AG09319 (cell line): ENCODE data around the gene DPP8.
"Not testable (repeated sequence)": the region's sequence is repeated elsewhere in the genome, so short reads cannot be mapped to it uniquely, and the experiment has no call there.

Experiments
- DNase-seq: peaks from one replicate; pipeline ENCODE4 v3.0.0-alpha.2; 2010; ENCODE audit warnings: low read depth; ENCODE audit errors: extremely low read depth
- TF ChIP-seq, protein P1 (sequence below): IDR thresholded peaks from 2 replicates; pipeline ENCODE4 v1.5.1; 2011; ENCODE audit warnings: low read depth, mild to moderate bottlenecking, inconsistent platforms, low read length, moderate library complexity

The DPP8 gene

DNA sequence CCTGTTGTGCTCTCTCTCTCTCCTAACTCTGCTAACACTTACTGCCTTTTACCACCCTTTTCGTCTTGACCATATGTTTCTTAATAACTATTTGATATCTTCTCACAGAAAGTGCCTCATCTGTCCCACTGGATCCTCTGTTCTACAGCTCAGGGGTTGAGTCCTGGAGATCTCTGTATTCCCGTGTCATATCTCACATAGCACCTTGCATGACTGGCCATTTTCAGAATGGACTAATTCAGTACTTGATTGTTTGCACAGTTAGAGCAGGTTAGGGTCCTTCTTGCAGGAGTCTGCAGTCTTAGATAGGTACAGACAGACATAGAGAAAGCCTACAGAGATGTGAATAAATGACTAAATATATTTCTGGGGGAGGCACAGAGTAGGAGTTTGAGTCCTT lies 33.7 kb upstream of the DPP8 start:
- TF ChIP-seq, protein P1, sequence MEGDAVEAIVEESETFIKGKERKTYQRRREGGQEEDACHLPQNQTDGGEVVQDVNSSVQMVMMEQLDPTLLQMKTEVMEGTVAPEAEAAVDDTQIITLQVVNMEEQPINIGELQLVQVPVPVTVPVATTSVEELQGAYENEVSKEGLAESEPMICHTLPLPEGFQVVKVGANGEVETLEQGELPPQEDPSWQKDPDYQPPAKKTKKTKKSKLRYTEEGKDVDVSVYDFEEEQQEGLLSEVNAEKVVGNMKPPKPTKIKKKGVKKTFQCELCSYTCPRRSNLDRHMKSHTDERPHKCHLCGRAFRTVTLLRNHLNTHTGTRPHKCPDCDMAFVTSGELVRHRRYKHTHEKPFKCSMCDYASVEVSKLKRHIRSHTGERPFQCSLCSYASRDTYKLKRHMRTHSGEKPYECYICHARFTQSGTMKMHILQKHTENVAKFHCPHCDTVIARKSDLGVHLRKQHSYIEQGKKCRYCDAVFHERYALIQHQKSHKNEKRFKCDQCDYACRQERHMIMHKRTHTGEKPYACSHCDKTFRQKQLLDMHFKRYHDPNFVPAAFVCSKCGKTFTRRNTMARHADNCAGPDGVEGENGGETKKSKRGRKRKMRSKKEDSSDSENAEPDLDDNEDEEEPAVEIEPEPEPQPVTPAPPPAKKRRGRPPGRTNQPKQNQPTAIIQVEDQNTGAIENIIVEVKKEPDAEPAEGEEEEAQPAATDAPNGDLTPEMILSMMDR, result no peak
- no peak for DNase-seq

DNA sequence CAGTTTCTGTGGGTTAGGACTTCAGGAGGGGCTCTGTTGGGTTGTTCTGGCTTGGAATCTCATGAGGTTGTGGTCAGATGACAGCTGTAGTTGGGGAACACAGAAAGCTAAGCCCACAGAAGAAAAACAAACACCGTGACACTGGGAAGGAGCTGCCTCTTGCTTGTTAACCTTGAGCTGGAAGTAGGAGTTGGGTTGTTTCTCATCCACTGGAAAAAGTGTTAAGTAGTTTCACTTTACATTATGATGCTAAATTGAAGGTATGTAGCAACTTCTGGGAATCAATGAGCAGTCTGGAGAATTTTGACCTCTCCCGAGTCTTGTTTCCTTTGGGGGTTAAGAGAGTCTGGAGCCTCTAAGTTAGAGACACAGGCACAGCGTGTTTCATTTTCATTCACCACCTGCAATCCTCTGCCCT lies 33.2 kb upstream of the DPP8 start:
- DNase-seq, result no peak
- TF ChIP-seq, protein P1, result no peak

DNA sequence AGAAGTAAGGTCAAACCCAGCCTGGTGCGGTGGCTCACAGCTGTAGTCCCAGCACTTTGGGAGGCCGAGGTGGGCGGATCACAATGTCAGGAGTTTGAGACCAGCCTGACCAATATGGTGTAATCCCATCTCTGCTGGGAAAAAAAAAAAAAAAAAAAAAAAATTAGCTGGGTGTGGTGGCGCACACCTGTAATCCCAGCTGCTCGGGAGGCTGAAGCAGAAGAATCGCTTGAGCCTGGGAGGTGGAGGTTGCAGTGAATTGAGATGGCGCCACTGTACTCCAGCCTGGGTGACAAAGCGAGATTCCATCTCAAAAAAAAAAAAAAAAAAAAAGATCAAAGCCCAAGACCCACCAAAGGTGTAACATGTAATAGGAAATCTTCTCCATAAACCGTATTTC lies 31.8 kb upstream of the DPP8 start:
- not testable (repeated sequence) for DNase-seq

DNA sequence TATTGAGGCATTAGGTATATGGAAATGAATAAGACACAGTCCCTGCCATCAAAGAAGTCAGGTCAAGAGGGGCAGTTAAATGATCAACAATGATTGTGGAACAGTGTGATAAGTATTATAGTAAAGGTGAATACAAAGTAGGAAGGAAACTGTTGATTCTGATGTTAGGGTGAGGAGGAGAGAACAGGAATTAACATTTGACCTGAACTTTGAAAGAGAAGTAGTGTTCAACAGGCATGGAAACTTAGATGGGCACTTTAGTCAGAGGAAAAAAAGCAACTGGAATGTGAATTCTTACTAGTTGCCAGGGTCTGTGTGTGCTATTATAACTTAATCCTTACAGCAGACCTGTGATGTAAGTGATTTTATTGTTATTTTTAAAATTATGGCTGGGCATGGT lies 30.4 kb upstream of the DPP8 start:
- no peak for DNase-seq
- TF ChIP-seq, protein P1, result no peak

DNA sequence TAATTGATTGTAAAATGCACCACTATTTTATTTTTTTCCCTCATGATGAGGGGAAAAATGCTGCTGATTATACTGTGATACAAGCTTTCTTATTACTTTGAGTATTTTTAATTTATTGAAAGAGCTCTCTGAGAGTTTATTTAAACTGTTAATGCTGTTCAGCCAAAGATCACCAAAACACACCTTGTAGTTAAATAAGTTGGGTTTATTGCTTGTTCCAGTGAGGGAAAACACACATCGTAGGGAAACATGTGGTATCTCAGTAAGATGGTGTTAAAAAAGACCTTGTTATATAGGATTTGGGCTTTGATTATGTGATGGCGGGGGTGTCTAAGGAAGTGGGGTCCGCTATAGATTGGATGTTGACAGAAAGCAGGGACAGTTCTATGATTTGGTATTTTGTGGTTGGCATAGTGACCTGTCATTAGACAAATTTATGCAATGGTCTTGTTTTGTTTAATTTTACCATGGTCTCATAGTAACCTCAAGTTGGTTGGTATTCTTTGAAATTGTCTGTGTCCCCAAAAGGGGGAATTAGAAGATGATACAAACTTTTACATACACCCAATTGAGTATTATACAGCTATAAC lies 23.8 kb upstream of the DPP8 start:
- no peak for DNase-seq
- TF ChIP-seq, protein P1, result no peak

DNA sequence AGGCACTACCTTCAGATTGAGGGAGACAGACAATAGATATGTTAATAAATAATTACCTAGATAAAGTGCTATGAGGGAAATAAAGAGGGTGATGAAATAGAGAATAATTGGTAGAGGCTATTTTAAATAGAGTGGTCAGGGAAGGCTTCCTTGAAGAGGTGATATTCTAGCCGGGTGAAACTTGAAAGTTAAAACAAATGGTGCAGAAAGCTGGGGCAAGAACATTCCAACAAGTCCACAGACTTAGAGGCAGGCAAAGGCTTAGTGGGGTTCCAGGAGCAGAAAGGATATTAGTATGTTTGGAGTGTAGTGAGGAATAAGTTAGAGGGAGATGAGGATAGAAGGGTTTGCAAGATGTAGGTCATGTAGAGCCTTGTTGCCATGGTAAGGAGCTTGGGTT lies 22.8 kb upstream of the DPP8 start:
- TF ChIP-seq, protein P1, result no peak
- DNase-seq, result no peak

DNA sequence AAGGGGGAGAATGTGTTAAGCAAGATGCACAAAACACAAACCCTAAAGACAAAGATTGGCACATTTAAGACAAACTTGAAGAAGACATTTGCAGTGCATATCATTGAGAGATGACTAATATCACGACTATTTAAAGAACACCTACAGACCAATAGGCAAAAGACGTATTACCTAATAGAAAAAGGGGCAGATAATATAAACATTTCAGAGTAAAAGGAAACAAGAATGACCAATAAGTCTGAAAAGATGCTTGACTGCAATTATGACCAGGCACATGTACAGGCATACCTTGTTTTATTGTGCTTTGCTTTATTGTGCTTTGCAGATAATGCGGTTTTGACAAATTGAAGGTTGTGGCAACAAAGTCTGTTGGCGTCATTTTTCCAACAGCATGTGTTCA lies 17.7 kb upstream of the DPP8 start:
- no peak for DNase-seq
- TF ChIP-seq, protein P1, result no peak

DNA sequence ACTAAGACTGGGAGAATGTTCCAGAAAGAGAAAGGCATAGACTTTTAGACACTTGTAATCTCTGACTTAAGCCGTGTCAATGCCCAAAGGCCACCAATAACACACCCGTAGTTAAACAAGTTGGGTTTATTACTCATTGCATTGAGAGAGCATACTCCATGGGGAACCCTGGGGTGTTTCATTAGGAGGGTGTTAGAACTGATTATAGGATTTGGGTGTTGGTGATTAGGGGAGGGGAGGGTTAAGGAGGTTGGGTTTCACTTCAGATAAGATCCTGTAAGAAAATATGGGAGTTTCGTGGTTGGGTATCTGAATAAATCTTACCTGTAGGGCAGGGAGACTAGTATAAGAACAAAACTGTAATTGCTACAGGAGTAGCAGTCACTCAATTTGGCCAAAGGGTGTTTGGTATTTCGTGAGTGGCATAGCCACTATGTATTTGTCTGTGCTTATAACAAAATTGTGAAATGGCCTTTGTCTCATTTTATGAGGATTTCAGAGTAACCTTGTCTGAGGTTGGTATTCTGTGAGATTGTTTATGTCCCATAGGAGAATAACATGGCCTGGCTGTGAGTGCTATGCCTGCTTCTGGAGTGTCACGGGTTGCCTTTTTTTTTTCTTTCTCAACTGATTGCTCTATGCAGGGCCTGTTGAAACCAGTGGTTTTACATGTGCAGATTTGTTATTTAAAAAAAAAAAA lies 15.7 kb upstream of the DPP8 start:
- no peak for DNase-seq
- TF ChIP-seq, protein P1, result no peak
